GM21825 (cell line): ENCODE measurements around the gene LLGL2.

Experiments used
- ATAC-seq: cut with Tn5 transposase; IDR thresholded peaks from one replicate; pipeline ENCODE4 v1.9.1; 2021; ENCODE audit warnings: mild to moderate bottlenecking, moderate library complexity; ENCODE audit not compliant: unreplicated experiment

LLGL2 gene

DNA sequence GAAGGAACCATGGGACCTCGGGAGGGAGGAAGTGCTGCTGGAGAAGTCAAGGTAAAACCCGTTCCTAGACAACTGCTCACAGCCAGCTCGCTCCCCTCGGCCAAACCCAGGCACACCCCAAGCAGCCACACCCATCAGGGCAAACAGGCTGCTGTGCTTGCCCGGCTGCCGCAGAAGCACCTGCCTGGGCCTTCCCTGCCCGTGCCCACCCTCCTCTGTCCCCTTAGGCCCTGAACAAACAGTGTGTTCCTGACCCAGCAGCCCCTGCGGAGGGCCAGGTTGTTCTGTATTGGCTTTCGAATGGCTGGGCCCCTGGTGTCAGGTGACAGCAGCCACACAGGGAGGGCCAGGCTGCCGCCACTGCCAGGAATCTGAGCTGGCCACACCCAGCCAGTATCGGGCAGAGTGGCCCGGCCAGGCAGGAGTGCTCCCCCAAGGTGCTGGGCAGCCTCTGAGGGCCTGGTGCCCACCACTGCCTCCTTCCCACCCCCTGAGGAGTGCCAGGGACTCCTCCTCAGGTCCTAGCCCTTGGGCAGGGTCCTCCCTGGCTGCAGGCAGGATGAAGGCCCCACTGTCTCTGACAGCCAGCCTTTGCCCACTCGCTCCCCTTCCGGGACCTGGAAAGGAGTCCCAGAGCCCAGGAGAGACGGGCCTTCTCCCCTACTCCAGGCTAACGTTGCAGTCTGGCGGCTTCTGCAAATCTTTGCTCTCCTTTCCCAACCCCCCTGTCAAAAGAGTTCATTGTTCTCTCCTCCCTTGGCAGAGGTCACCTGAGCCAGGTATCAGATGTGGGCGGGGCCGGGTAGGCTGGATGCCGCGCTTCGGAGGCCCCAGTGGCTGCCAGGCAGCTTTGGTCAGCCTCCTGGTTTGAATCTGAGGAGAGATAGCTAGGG lies 24.0 kb downstream of the LLGL2 start:
- no peak for ATAC-seq

DNA sequence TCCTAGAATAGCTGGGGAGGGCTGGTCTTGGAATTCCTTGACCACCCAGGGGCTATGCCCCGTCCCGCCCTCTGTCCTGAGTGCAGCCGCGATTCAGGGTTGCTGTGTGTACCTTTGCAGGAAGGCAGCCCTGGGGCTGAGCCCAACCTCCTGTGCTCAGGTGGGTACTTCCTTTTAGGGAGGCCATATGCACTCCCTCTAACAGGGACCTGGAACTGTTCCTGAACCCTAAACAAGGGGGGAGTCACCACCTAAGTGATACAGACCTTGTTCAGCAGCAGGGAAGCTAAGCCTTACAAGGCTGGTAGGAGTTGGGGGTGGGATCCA lies 24.6 kb downstream of the LLGL2 start:
- ATAC-seq, result no peak

DNA sequence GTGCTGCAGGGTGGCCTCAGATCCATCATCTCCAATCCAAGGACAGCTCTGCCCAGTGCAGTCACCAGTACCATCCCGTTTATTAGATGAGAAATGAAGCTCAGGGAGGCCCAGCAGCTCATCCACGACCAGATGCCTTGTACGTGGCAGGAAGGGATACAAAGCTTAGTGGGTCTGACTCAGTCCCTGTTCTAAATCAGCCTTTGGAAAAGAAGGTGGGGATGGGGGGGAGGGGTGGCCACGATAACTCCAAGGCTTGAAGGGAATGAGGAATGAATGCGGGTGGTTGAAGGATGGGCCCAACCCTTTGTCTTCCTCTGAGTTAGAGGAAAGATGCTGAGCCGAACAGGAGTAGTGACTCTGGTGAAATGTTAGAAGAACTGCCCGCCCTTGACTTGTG lies 25.8 kb downstream of the LLGL2 start:
- ATAC-seq, result no peak

DNA sequence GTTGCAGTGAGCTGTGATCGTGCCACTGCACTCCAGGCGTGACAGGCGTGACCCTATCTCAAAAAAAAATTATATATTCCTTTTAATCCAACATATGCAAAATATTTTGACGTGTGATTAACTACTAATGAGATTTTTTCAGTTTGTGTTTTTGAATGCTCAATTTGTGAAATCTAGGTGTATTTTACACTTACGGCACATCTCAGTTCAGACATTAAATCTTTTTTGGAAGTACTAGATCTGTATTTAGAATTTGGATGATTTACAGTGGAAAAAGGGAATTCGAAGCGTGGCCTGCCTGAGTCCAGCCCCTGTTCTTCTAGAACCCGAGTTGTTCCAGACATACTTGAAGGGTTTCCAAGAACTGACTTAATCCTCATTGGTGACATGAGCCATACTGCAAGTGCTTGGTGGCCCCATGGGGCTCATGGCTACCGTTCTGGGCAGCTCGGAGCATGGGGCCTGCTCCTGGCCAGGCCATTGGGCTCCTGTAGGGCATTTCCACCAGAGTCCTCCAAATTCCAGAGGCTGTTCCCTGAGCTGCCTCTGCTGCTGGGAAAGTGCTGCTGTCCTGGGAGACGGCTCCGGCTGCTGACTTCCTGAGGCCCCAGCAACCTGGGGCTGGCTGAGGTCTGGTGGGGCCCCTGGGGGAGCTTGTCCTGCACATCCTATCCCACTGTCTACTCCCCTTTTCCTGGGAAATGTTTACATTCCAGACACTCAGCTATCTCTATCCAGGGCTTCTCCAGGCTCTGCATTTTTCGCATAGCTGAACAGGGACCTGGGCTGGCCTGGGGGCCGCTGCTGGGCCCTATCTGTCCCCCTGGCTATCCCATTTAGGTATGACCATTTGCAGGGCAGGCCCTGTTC lies 27.2 kb downstream of the LLGL2 start:
- ATAC-seq, result no peak

DNA sequence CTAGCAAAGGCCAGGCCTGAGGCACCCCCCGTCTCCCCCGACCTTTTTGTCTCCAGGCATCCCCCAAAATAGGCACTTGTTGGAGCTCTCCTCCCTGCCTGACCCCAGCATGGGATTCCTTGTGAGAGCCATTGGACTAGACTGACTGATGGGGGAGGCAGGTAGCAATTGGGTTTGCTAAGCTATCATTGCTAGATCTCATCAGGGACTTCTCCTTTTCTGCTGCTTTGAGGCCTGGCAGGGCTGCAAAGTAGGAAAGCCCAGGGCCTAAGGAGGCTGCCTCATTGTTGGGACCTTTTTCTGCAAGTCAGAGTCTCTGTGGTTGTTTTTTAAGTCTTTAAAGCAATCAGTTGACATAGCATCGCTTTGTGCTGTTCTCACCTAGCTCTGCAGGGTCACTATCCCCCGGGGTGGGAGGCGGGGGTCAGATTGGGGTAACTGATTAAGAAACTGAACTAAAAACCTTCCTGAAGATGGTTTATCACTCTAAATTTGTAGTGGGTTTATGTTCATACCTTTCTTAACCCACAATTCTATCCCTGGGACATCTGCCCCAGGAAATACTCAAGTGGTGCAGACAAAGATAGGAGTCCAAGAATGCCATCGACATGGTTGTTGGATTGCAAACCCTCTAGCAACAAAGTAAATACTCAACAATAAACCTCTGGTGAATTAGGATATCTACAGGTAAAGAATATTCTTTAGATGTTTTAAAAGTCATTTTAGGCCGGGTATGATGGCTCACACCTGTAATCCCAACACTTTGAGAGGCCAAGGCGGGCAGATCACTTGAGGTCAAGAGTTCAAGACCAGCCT lies 28.0 kb downstream of the LLGL2 start:
- ATAC-seq, result no peak

DNA sequence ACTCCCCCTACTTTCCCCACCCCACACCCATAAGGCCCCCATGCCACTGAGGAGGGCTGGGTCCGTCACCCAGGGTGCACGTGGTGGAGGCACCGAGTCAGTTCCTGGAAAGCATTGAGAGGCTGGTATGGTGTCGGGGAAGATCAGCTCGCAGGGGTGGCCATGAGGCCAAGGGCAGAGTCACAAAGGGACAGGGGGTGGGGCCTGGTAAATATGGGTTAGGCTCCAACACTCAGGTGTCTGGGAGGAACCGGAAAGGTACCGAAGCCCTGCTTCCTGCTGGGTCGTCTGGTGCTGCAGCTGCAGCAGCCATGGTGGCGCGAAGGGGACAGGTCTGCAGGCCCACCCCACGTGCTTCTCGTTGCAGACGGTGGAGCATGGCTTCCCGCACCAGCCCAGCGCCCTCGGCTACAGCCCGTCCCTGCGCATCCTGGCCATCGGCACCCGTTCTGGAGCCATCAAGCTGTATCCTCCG lies 30.2 kb downstream of the LLGL2 start:
- no peak for ATAC-seq

DNA sequence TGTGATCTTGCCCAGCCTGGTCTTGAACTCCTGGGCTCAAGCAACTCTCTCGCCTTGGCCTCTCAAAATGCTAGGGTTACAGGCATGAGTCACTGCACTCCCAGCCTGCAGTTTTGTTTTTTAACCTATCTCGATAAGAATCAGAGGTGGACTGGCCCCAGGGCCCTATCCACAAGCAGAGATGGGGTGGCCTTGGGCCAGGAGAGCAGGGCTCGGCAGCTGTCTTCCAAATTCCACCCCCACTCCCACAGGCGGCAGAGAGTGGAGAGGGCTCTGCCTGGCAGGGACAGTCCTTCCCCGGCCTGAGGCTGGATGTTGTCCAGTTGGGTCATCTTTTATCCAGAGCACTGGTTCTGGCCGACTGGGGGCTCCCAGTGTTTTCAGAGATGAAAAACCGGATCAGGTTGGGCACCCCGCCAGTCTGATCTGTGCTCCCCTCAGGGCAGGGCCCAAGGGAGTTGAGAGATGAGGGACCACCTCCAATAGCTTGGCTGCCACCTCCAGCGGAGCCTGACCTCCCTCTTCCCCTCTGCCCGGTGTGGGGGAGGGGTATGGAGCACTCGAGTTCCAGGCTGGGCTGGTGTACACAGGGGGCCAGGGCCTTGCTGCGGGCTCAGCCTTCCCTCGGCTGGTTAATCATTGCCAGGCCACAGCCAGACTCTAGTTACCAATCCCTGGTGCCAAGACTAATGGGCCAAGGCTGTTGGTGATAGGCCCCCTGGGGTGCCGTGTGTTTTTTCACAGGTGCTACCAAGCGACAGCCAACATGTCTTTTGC lies 31.8 kb downstream of the LLGL2 start:
- no peak for ATAC-seq

DNA sequence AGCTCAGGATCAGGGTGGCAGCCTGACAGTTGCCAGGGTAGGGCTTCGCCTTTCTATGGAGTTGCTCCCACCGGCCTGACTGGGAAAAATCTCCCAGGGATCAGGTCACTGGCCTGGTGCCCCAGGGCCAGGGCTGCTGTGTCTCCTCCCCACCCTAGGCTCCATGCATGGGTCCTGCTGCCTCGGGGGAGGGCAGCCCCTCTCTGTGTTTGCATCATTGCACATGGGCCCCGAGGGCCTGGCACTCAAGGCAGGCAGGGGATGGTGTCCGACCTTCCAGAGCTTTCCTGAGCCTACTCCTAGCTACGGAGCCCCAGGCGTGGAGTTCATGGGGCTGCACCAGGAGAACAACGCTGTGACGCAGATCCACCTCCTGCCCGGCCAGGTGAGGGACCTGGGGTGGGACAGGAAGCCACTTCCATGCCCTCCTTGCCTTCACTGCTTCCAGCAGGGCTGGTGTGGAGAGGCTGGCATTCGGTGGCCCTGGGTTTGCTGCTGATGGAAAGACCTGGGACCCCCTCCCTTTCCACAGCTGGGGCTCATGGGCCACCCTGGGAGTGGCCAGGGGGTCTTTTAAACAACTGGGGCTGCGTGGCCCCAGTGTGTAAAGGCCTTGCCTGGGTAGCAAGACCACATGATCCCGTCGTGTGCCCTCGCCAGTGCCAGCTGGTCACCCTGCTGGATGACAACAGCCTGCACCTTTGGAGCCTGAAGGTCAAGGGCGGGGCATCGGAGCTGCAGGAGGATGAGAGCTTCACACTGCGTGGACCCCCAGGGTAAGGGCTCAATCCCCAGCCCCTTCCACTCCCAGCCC lies 32.6 kb downstream of the LLGL2 start:
- no peak for ATAC-seq

DNA sequence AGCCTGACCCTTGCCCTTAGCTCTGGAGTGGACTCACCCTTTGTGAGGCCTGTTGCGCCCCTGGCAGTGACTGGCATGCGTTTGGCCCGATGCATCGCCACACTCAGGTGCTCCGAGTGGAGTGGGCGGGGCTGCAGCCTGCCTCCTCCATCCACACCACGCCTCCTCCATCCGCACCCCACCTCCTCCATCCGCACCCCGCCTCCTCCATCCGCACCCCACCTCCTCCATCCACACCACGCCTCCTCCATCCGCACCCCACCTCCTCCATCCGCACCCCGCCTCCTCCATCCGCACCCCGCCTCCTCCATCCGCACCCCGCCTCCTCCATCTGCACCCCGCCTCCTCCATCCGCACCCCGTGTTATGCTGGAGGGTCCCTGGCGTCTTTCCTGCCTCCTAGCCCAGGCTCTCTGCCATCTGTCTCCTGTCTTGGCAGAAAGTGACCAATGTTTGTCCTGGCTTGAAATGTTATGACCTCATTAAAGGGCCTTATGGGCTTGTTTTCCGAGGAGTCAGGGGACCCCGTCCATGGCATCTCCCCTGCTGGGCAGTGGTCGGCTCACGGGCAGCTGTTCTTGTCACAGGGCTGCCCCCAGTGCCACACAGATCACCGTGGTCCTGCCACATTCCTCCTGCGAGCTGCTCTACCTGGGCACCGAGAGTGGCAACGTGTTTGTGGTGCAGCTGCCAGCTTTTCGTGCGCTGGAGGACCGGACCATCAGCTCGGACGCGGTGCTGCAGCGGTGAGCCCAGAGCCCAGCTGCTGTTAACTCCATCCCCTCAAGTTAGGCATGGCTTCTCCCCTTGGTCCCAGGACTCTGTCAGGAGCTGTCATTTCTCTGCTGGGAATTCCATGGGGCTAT lies 33.4 kb downstream of the LLGL2 start:
- ATAC-seq, result no peak

DNA sequence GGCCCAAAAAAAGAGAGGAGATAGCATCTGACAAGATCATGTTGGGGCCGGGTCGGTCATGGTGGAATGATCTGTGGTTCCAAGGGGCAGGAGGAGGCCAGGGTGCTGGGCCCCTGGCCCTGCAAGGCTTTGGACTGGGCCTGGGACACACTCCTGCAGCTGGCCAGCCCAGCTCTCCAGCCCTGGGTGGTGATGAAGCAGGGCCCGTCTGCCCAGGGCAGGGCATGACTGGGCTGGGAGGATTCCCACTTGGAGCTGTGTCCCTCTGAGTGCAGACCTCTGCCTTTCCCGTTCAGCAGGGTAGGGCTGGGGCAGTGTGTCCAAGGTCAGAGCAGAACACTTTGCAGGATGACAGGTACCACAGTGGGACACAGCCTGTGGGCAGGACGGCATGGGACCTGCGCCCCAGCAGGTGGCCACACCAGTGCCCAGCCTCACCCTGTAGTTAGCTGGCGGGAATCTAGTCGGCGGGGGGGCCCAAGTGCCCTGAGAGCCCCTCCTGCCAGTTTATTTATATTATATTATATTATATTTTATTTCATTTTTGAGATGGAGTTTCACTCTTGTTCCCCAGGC lies 34.5 kb downstream of the LLGL2 start:
- no peak for ATAC-seq

DNA sequence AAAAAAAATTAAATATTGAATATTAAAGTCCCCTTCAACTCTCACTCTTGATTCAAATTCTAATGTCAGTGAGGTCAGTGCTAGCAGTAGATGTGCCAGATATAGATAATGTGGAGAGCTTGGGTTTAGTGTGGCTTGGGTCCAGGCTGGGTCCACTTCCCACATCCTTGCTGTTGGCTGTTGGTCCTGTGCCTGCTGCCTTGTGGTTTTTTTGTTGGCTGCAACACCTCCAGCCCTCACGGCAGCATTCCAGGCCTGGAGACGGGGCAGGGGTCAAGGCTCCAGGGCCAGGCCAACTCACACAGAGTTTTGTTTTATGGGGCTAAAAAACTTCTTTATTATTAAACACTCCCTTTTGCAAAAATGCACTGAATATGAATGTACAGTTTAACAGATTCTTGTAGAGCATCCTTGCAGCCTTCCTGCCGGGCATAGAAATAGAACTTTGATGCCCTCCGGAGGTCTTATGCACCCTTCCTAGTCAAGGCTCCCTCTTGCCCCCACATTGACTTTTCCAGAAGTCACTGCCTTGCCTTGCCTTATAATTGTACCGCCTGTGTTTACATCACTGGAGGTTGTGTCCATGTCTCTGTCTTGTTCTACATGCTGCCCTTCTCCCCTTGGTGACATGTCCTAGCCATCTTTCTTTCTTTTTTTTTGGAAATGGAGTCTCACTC lies 36.6 kb downstream of the LLGL2 start:
- ATAC-seq, result no peak

DNA sequence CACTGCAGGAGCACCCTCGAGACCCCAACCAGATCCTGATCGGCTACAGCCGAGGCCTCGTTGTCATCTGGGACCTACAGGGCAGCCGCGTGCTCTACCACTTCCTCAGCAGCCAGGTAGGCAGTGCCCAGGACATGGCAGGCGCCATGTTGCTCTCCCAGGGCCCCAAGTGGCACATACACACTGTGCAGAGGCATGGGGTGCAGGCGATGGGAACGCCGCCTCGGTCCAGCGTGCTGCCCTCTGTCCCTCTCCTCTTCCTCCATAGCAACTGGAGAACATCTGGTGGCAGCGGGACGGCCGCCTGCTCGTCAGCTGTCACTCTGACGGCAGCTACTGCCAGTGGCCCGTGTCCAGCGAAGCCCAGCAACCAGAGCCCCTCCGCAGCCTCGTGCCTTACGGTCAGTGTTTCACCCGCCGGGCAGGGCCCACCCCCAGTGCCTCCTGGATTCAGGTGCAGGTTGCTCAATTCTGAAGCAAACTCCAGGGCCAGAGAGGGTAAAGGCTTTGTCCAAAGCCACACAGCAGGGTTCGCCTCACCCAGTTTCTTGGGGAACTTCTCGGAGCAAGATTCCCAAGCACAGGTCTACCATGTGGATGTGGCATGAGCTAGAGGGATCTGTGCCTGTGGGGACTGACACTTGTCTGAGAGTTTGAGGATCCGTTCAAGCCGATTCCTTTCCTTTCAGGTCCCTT lies 37.7 kb downstream of the LLGL2 start:
- no peak for ATAC-seq

DNA sequence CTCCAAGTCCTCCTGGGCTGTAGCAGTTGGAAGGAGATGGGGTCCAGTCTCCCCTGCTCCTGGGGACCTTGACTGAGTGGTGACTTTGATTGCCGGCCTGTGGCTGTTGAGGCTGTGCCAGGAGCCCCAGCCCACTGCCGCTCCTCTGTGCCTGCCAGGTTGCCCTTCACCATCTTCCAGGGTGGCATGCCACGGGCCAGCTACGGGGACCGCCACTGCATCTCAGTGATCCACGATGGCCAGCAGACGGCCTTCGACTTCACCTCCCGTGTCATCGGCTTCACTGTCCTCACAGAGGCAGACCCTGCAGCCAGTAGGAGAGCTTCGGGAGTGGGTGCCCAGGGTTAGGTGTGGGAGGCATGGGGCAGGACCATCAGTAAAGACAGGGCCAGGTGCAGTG lies 38.7 kb downstream of the LLGL2 start:
- ATAC-seq, result no peak

DNA sequence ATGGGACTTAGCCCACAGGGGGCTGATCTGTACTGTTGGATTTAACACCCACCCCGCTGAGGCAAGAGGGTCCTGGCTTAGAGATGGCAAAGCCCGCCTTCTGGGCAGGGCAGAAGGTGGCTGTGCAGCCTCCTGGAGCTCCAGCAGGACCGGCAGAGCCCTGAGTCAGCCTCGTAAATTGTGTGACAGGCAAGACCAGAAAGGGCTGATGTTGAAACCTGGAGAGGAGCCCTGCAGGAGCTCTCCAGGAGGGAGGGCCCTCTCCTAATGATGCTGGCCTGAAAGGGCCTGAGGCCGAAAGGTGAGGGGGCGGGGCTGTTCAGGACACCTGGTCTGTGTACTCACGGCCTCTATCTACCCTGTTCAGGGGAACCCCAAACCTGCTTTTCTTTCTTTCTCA lies 39.6 kb downstream of the LLGL2 start:
- ATAC-seq, result no peak

DNA sequence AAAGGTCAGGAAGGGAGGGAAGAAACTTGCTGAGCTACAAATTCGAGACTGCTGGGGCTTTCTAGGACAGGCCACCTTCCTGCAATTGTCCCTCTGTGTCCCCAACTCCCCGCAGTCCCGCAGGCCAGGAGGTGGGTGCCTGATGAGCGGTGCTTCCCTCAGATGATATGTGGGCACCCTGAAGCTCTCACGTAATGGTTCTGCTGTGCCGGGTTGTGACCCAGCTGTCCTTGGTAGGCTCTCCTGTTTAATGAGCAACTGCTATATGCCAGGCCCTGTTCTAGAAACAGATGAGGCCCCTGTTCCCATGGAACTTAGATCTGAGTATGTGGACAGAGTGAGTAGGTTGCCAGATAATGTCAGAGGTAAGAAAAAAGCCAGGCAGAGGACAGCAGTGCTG lies 40.1 kb downstream of the LLGL2 start:
- ATAC-seq, result no peak

DNA sequence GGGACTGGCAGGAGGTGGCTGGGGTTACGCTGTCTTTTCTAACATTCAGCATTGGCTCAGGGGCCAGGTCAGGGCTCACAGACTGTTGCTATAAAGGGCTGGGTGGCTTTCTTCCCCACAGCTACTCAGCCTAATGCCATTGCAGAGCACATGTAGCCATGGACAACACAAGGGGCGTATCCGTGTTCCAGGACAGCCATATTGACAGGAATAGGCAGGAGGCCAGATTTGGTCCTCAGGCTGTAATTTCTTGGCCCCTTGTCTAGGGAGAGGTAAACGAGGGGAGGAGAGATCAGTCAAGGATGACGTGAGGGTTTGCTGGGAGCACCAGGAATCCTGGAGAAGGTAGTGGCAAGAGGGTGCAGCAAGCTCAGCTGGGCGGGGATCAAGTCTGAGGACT lies 40.9 kb downstream of the LLGL2 start:
- ATAC-seq, result no peak

DNA sequence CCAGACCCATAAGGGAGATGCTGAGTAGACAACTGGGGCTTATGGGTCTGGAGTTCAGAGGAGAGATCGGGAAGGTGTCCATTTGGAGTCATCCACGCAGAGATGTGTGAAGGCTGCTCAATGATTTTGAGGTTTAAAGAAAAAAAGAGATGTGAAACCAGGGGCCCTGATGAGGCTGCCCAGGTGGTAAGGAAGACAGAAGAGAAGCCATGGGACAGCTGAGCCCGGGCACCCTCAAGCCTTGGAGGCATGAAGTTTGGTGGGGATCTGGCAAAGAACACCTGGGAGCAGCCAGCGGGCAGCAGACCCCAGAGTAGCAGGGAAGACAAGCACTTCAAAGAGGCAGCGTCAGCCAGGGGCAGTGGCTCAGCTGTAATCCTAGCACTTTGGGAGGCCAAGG lies 41.3 kb downstream of the LLGL2 start:
- no peak for ATAC-seq
